IMR-90 (cell line): ENCODE data around the gene ADGRL3. TPM values are rescaled to one million over a fixed set of nuclear protein-coding genes. Genes with fewer than 3 reads are reported as not detected.
A peak's percentile ranks its signal among the peaks of the same experiment; 100 is the strongest.

Source experiments
- ATAC-seq: fragments of 200-7000 bp; cut with Tn5 transposase; 2 replicates; pipeline ENCODE4 v1.9.1; 2020; ENCODE audit warnings: low read depth, mild to moderate bottlenecking, moderate library complexity
- BruUV-seq: library from RNA; stranded (reverse); fragments of 400-500 nt; replicated peaks from 2 replicates; lab custom pipeline; 2021; lab: Mats Ljungman, UMichigan
- CTCF ChIA-PET: fragments of 300-600 bp; formaldehyde crosslinking; extraction: SDS; loops from one replicate; lab custom pipeline; 2021; ENCODE audit warnings: antibody characterized with exemption; lab: Yijun Ruan, JAX
- POLR2A ChIA-PET: fragments of 300-600 bp; sonication (Branson Sonifier 250); formaldehyde crosslinking; loops from one replicate; lab custom pipeline; 2022; ENCODE audit warnings: antibody characterized with exemption; ENCODE audit not compliant: unreplicated experiment; lab: Charles Lee
- DNase-seq: peaks from one replicate; pipeline ENCODE4 v3.0.0; 2013
- H2AFZ ChIP-seq: replicated peaks from 2 replicates; pipeline ENCODE3; 2013; ENCODE audit warnings: low read length, mild to moderate bottlenecking; ENCODE audit not compliant: poor library complexity
- H2AK5ac ChIP-seq: 2 replicates; pipeline ENCODE4 v1.6.1; 2013; ENCODE audit warnings: low read depth, low read length, inconsistent platforms
- H2AK9ac ChIP-seq: replicated peaks from 2 replicates; pipeline ENCODE3; 2013; ENCODE audit warnings: mild to moderate bottlenecking, low read depth, low read length, moderate library complexity; ENCODE audit not compliant: poor library complexity
- H2BK120ac ChIP-seq: 2 replicates; pipeline ENCODE4 v1.6.1; 2013; ENCODE audit warnings: low read depth, low read length, inconsistent platforms
- H2BK15ac ChIP-seq: 3 replicates; pipeline ENCODE4 v1.6.1; 2013; ENCODE audit warnings: low read depth, low read length, inconsistent platforms
- H2BK20ac ChIP-seq: 2 replicates; pipeline ENCODE4 v1.6.1; 2013; ENCODE audit warnings: low read depth, mild to moderate bottlenecking, inconsistent platforms, low read length, moderate library complexity
- H2BK5ac ChIP-seq: 2 replicates; pipeline ENCODE4 v1.6.1; 2013; ENCODE audit warnings: mild to moderate bottlenecking, low read depth, low read length, inconsistent platforms; ENCODE audit not compliant: poor library complexity, severe bottlenecking
- H3K14ac ChIP-seq: replicated peaks from 2 replicates; pipeline ENCODE4 v1.6.1; 2013; ENCODE audit warnings: low read depth, low read length, inconsistent platforms
- H3K18ac ChIP-seq: 2 replicates; pipeline ENCODE4 v1.6.1; 2013; ENCODE audit warnings: low read depth, low read length, control low read depth
- H3K23ac ChIP-seq: 2 replicates; pipeline ENCODE4 v1.6.1; 2013; ENCODE audit warnings: low read depth, low read length, inconsistent platforms
- H3K27ac ChIP-seq: 2 replicates; pipeline ENCODE4 v1.5.1; 2013; ENCODE audit warnings: mild to moderate bottlenecking, control low read depth, low read length; ENCODE audit not compliant: insufficient read depth
- H3K27me3 ChIP-seq: 2 replicates; pipeline ENCODE4 v1.6.1; 2013; ENCODE audit warnings: low read length; ENCODE audit not compliant: control insufficient read depth, insufficient read depth
- H3K36me3 ChIP-seq: 2 replicates; pipeline ENCODE4 v1.6.1; 2013; ENCODE audit warnings: low read length, mixed read lengths; ENCODE audit not compliant: control insufficient read depth, insufficient read depth
- H3K4ac ChIP-seq: 2 replicates; pipeline ENCODE4 v1.6.1; 2013; ENCODE audit warnings: low read depth, low read length, inconsistent platforms
- H3K4me1 ChIP-seq: 2 replicates; pipeline ENCODE4 v1.6.1; 2013; ENCODE audit warnings: low read length, mixed read lengths; ENCODE audit not compliant: control insufficient read depth, insufficient read depth
- H3K4me2 ChIP-seq: 2 replicates; pipeline ENCODE4 v1.6.1; 2013; ENCODE audit warnings: low read depth, mild to moderate bottlenecking, control low read depth, low read length, moderate library complexity
- H3K4me3 ChIP-seq: 2 replicates; pipeline ENCODE4 v1.5.1; 2013; ENCODE audit warnings: low read depth, mild to moderate bottlenecking, control low read depth, low read length, moderate library complexity; ENCODE audit not compliant: insufficient read depth
- H3K56ac ChIP-seq: 2 replicates; pipeline ENCODE4 v1.6.1; 2013; ENCODE audit warnings: low read length, inconsistent platforms; ENCODE audit not compliant: insufficient read depth; ENCODE audit errors: extremely low read depth
- H3K79me1 ChIP-seq, 2 experiments: 2 replicates each; pipeline ENCODE4 v1.6.1; 2013; ENCODE audit warnings: low read length in 2 of 2, inconsistent platforms in 1 of 2, low read depth in 1 of 2
- H3K9ac ChIP-seq: 2 replicates; pipeline ENCODE4 v1.6.1; 2013; ENCODE audit warnings: low read depth, low read length, control low read depth
- H3K9me1 ChIP-seq: 2 replicates; pipeline ENCODE4 v1.6.1; 2013; ENCODE audit warnings: low read length, inconsistent platforms; ENCODE audit not compliant: insufficient read depth
- H3K9me3 ChIP-seq: 2 replicates; pipeline ENCODE4 v1.6.1; 2013; ENCODE audit warnings: low read length; ENCODE audit not compliant: control insufficient read depth, insufficient read depth
- H4K20me1 ChIP-seq: 2 replicates; pipeline ENCODE4 v1.6.1; 2013; ENCODE audit warnings: low read length, inconsistent platforms; ENCODE audit not compliant: insufficient read depth
- H4K5ac ChIP-seq: 2 replicates; pipeline ENCODE4 v1.6.1; 2013; ENCODE audit warnings: mild to moderate bottlenecking, low read depth, low read length, control low read depth
- H4K8ac ChIP-seq, 2 experiments: 2 replicates each; pipeline ENCODE4 v1.6.1; 2013; ENCODE audit warnings: low read depth in 2 of 2, low read length in 2 of 2, control low read depth in 1 of 2, inconsistent platforms in 1 of 2
- H4K91ac ChIP-seq: 2 replicates; pipeline ENCODE4 v1.6.1; 2013; ENCODE audit warnings: low read depth, low read length, inconsistent platforms; ENCODE audit not compliant: insufficient read depth
- CEBPB ChIP-seq: IDR thresholded peaks from 2 replicates; pipeline ENCODE4 v1.6.1; 2012; ENCODE audit warnings: low read depth, low read length, improper control_type of control experiment
- CHD1 ChIP-seq: IDR thresholded peaks from 2 replicates; pipeline ENCODE4 v1.6.1; 2012; ENCODE audit warnings: low read depth, low read length, improper control_type of control experiment
- MXI1 ChIP-seq: IDR thresholded peaks from 2 replicates; pipeline ENCODE4 v1.6.1; 2012; ENCODE audit warnings: low read depth, mild to moderate bottlenecking, low read length, moderate library complexity, borderline replicate concordance
- NFE2L2 ChIP-seq: fragments of 150-350 bp; IDR thresholded peaks from 2 replicates; pipeline ENCODE4 v1.6.1; 2016; ENCODE audit warnings: low read depth, mild to moderate bottlenecking, low read length
- RAD21 ChIP-seq: IDR thresholded peaks from 2 replicates; pipeline ENCODE4 v1.6.1; 2012; ENCODE audit warnings: low read length, improper control_type of control experiment
- USF2 ChIP-seq: fragments of 150-350 bp; IDR thresholded peaks from 2 replicates; pipeline ENCODE4 v1.6.1; 2017; ENCODE audit warnings: mild to moderate bottlenecking, antibody characterized with exemption, low read length, low read depth
- WGBS, 2 experiments: methylation state at CpG; one replicate each; pipeline versions ENCODE4 v1.1.5 to v1.1.7; 2013; ENCODE audit warnings: missing lambda C conversion rate in 2 of 2; ENCODE audit not compliant: insufficient read length in 1 of 2; ENCODE audit errors: extremely low coverage in 2 of 2; 5-methylcytosine and 5-hydroxymethylcytosine counted together
- dilution Hi-C: fragments of 300-500 bp; cut with HindIII; formaldehyde crosslinking; loops from one replicate; pipeline ENCODE4 v1.14.3; 2018; ENCODE audit warnings: low sequenced_read_pairs; ENCODE audit not compliant: unreplicated experiment
- in situ Hi-C: fragments of 300-500 bp; cut with MboI; formaldehyde crosslinking; loops from 3 replicates; pipeline ENCODE4 v1.14.3; 2019; ENCODE audit warnings: low sequenced_read_pairs, inconsistent platforms, mixed read lengths
- intact Hi-C: fragments of 100-400 bp; cut with micrococcal nuclease; formaldehyde crosslinking; loops from 2 replicates; pipeline ENCODE4 v1.10.0; 2022
- polyA plus RNA-seq, 3 experiments: library from polyadenylated mRNA; depleted of rRNA; stranded (reverse); fragments of >200 nt; gene quantifications; 2 replicates each; pipeline ENCODE4 v1.2.3, GENCODE V29; 2012; ENCODE audit warnings: low replicate concordance in 1 of 3
- total RNA-seq: library from RNA; depleted of rRNA; stranded (reverse); fragments of >200 nt; gene quantifications from 2 replicates; pipeline ENCODE4 v1.2.3, GENCODE V29; 2012
- TF ChIP-seq, protein P1 (sequence below): conservative IDR thresholded peaks from 2 replicates; pipeline ENCODE4 v1.5.1; 2012; ENCODE audit warnings: mild to moderate bottlenecking, low read depth, low read length, improper control_type of control experiment

ADGRL3 gene
- total and polyA plus RNA-seq, 2 of the 4 experiments (the other 2 are of a cell fraction): 0.46 to 2.5 TPM

DNA sequence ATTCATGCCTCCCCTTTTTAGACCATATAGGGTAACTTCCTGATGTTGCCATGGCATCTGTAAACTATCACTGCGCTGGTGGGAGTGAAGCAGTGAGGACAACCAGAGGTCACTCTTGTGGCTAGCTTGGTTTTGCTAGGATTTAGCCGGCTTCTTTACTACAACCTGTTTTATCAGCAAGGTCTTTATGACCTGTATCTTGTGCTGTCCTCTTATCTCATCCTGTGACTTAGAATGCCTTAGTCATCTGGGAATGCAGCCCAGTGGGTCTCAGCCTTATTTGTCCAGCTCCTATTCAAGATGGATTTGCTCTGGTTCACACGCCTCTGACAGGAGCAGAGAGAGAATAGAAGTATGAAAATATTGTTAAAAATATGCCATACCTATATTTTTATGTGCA, 355.7 kb downstream of the ADGRL3 start:
- H3K4ac ChIP-seq: no peak overlapping the region
- no peak overlapping the region for H3K23ac ChIP-seq
- H2AK9ac ChIP-seq: no peak overlapping the region
- H2AFZ ChIP-seq: no peak overlapping the region
- no peaks in the 10 kb centered on the region for H3K9me3 ChIP-seq
- no CpG with 5 or more reads among the region's 3 CpGs for WGBS, 2 experiments
- DNase-seq: peak; percentile 55
- H3K56ac ChIP-seq: no peak overlapping the region
- no peak overlapping the region for H3K14ac ChIP-seq
- H3K36me3 ChIP-seq: no peaks in the 10 kb centered on the region
- no peaks in the 10 kb centered on the region for H3K27me3 ChIP-seq
- H3K79me1 ChIP-seq: no peaks in the 10 kb centered on the region
- H3K18ac ChIP-seq: no peak overlapping the region
- no peak for TF ChIP-seq USF2
- no peak for TF ChIP-seq MXI1
- TF ChIP-seq RAD21: no peak
- TF ChIP-seq NFE2L2: no peak
- TF ChIP-seq, protein P1, sequence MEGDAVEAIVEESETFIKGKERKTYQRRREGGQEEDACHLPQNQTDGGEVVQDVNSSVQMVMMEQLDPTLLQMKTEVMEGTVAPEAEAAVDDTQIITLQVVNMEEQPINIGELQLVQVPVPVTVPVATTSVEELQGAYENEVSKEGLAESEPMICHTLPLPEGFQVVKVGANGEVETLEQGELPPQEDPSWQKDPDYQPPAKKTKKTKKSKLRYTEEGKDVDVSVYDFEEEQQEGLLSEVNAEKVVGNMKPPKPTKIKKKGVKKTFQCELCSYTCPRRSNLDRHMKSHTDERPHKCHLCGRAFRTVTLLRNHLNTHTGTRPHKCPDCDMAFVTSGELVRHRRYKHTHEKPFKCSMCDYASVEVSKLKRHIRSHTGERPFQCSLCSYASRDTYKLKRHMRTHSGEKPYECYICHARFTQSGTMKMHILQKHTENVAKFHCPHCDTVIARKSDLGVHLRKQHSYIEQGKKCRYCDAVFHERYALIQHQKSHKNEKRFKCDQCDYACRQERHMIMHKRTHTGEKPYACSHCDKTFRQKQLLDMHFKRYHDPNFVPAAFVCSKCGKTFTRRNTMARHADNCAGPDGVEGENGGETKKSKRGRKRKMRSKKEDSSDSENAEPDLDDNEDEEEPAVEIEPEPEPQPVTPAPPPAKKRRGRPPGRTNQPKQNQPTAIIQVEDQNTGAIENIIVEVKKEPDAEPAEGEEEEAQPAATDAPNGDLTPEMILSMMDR: no peak
- TF ChIP-seq CEBPB: no peak
- TF ChIP-seq CHD1: no peak
- BruUV-seq: no TSS peak
- no peaks in the 10 kb centered on the region; the same call in 1 of the 2 replicates for H3K9me1 ChIP-seq
- H3K4me3 ChIP-seq: no peak overlapping the region
- H4K8ac ChIP-seq: no peak overlapping the region
- ChIA-PET POLR2A (no interaction called here), CTCF (interaction anchor here (0.7 kb wide), 1 partner anchor 297 kb away, joined by 3 read pairs; no protein-coding TSS in a partner anchor)
- no peak overlapping the region for H2AK5ac ChIP-seq
- H4K20me1 ChIP-seq: no peaks in the 10 kb centered on the region
- H3K9ac ChIP-seq: no peak overlapping the region
- H2BK20ac ChIP-seq: no peak overlapping the region
- ATAC-seq: peak; percentile 68
- H3K27ac ChIP-seq: no peak overlapping the region
- H4K5ac ChIP-seq: no peak overlapping the region
- no peak overlapping the region for H2BK120ac ChIP-seq
- in situ Hi-C loops: no loop called here
- H2BK5ac ChIP-seq: no peak overlapping the region
- no peaks in the 10 kb centered on the region for H3K4me1 ChIP-seq
- no peak overlapping the region for H2BK15ac ChIP-seq
- dilution Hi-C loops: no loop called here
- H4K91ac ChIP-seq: no peak overlapping the region
- H3K4me2 ChIP-seq: no peak overlapping the region
- intact Hi-C loops: no loop called here
